ENCODE results near the gene RAB1B.
A peak's percentile ranks its signal among the peaks of the same experiment; 100 is the strongest.

Gene RAB1B

GRCh38 chr11:66288671-66289547, 20.5 kb downstream of the RAB1B start, which contains the start of gene YIF1A:
YIF1A (minus strand) TSS chr11:66289143; CDS start chr11:66288985, 158 bp downstream.
- Histone ChIP-seq H3K4me1 (peaks cover 31% of the 10 kb centered on the region), H3K36me3 (peaks cover 19% of the 10 kb centered on the region; the same call in 1 of the 2 replicates), H3K27ac (peak within 1 kb of the TSS; percentile 84), H3K9me3 (no peaks in the 10 kb centered on the region), H3K4me3 (peak within 1 kb of the TSS; percentile 81), H3K9ac (peak within 1 kb of the TSS; percentile 86), H3K4me2 (peak within 1 kb of the TSS; percentile 96), H4K20me1 (peaks cover 9% of the 10 kb centered on the region), H3K27me3 (peaks cover 43% of the 10 kb centered on the region)
- TF ChIP-seq Cebpa-rat (IDR thresholded peaks at IDR 0.05): no peak

- Histone ChIP-seq H3K4me2 (peak overlapping the region; percentile 95), H3K9ac (peak overlapping the region; percentile 70; the same call in 1 of the 2 replicates), H3K36me3 (peaks cover 12% of the 10 kb centered on the region; the same call in 1 of the 2 replicates), H4K20me1 (peaks cover 9% of the 10 kb centered on the region), H3K4me3 (peak overlapping the region; percentile 81), H3K4me1 (peaks cover 31% of the 10 kb centered on the region), H3K27me3 (peaks cover 52% of the 10 kb centered on the region), H3K9me3 (no peaks in the 10 kb centered on the region), H3K27ac (no peak overlapping the region)
- no peak for TF ChIP-seq Cebpa-rat (IDR thresholded peaks at IDR 0.05)
These were observed 21.3 kb downstream of the RAB1B start for GRCh38 chr11:66289548-66290329.

GRCh38 chr11:66290330-66290621, 21.8 kb downstream of the RAB1B start:
- Histone ChIP-seq H3K27ac (no peak overlapping the region), H4K20me1 (peaks cover 9% of the 10 kb centered on the region), H3K4me1 (peaks cover 31% of the 10 kb centered on the region), H3K4me3 (peak overlapping the region; percentile 81), H3K27me3 (peaks cover 56% of the 10 kb centered on the region), H3K9me3 (no peaks in the 10 kb centered on the region), H3K9ac (no peak overlapping the region), H3K36me3 (peaks cover 6% of the 10 kb centered on the region; the same call in 1 of the 2 replicates), H3K4me2 (peak overlapping the region; percentile 95)
- no peak for TF ChIP-seq Cebpa-rat (IDR thresholded peaks at IDR 0.05)

GRCh38 chr11:66291303-66291705, 22.9 kb downstream of the RAB1B start:
- Histone ChIP-seq H3K4me3 (0 out of 2 replicates have a peak overlapping the region, but pooled peaks have one; percentile 38), H4K20me1 (peaks cover 9% of the 10 kb centered on the region), H3K4me2 (no peak overlapping the region), H3K27ac (no peak overlapping the region), H3K9ac (no peak overlapping the region), H3K36me3 (no peaks in the 10 kb centered on the region; the same call in 1 of the 2 replicates), H3K4me1 (peaks cover 31% of the 10 kb centered on the region), H3K9me3 (no peaks in the 10 kb centered on the region), H3K27me3 (peaks cover 56% of the 10 kb centered on the region)
- TF ChIP-seq Cebpa-rat (IDR thresholded peaks at IDR 0.05): no peak

- Histone ChIP-seq H3K36me3 (no peaks in the 10 kb centered on the region; the same call in 1 of the 2 replicates), H3K4me1 (peaks cover 31% of the 10 kb centered on the region), H3K9me3 (no peaks in the 10 kb centered on the region), H3K4me2 (peak within 1 kb of the TSS; percentile 47), H3K4me3 (peak within 1 kb of the TSS; percentile 38; the same call in 1 of the 2 replicates), H3K9ac (no peak within 1 kb of the TSS), H4K20me1 (peaks cover 9% of the 10 kb centered on the region), H3K27me3 (peaks cover 56% of the 10 kb centered on the region), H3K27ac (no peak within 1 kb of the TSS)
- TF ChIP-seq Cebpa-rat (IDR thresholded peaks at IDR 0.05): no peak
These were observed 23.5 kb downstream of the RAB1B start, which contains the start of gene TMEM151A for GRCh38 chr11:66291706-66292542. TMEM151A (plus strand) TSS chr11:66291894; CDS start chr11:66292014, 120 bp downstream.

- Histone ChIP-seq H3K4me2 (no peak overlapping the region), H3K9me3 (no peaks in the 10 kb centered on the region), H4K20me1 (peaks cover 6% of the 10 kb centered on the region), H3K9ac (no peak overlapping the region), H3K4me3 (no peak overlapping the region), H3K27ac (no peak overlapping the region), H3K36me3 (no peaks in the 10 kb centered on the region), H3K27me3 (peaks cover 56% of the 10 kb centered on the region), H3K4me1 (peaks cover 25% of the 10 kb centered on the region)
- TF ChIP-seq Cebpa-rat (IDR thresholded peaks at IDR 0.05): no peak
These were observed 24.3 kb downstream of the RAB1B start for GRCh38 chr11:66292543-66293332.

GRCh38 chr11:66293352-66293751, 24.9 kb downstream of the RAB1B start:
- no peak overlapping the region for H3K9ac ChIP-seq
- no peaks in the 10 kb centered on the region for H3K36me3 ChIP-seq
- H3K4me1 ChIP-seq: peaks cover 19% of the 10 kb centered on the region
- H3K27me3 ChIP-seq: peaks cover 56% of the 10 kb centered on the region
- H4K20me1 ChIP-seq: peaks cover under 1% of the 10 kb centered on the region
- H3K9me3 ChIP-seq: no peaks in the 10 kb centered on the region
- H3K4me3 ChIP-seq: no peak overlapping the region
- TF ChIP-seq Cebpa-rat (IDR thresholded peaks at IDR 0.05): no peak
- no peak overlapping the region for H3K4me2 ChIP-seq
- no peak overlapping the region for H3K27ac ChIP-seq

- H3K36me3 ChIP-seq: no peaks in the 10 kb centered on the region
- H3K27ac ChIP-seq: no peak overlapping the region
- H3K4me3 ChIP-seq: no peak overlapping the region
- no peaks in the 10 kb centered on the region for H3K9me3 ChIP-seq
- TF ChIP-seq Cebpa-rat (IDR thresholded peaks at IDR 0.05): no peak
- H3K9ac ChIP-seq: no peak overlapping the region
- H3K27me3 ChIP-seq: peaks cover 56% of the 10 kb centered on the region
- H3K4me2 ChIP-seq: no peak overlapping the region
- peaks cover 17% of the 10 kb centered on the region for H3K4me1 ChIP-seq
- no peaks in the 10 kb centered on the region; the same call in 1 of the 2 replicates for H4K20me1 ChIP-seq
These were observed 25.6 kb downstream of the RAB1B start for GRCh38 chr11:66293777-66294625.

All from BLaER1 (cell line).